AG08396 (cell line): ENCODE measurements around the gene DPH1.
A peak's percentile ranks its signal among the peaks of the same experiment; 100 is the strongest.
"Not testable (repeated sequence)": the region's sequence is repeated elsewhere in the genome, so short reads cannot be mapped to it uniquely, and the experiment has no call there.

ENCODE experiments used
- DNase-seq: peaks from one replicate; pipeline ENCODE4 v3.0.0; 2012; ENCODE audit warnings: low spot score, mixed read lengths

Gene DPH1

DNA sequence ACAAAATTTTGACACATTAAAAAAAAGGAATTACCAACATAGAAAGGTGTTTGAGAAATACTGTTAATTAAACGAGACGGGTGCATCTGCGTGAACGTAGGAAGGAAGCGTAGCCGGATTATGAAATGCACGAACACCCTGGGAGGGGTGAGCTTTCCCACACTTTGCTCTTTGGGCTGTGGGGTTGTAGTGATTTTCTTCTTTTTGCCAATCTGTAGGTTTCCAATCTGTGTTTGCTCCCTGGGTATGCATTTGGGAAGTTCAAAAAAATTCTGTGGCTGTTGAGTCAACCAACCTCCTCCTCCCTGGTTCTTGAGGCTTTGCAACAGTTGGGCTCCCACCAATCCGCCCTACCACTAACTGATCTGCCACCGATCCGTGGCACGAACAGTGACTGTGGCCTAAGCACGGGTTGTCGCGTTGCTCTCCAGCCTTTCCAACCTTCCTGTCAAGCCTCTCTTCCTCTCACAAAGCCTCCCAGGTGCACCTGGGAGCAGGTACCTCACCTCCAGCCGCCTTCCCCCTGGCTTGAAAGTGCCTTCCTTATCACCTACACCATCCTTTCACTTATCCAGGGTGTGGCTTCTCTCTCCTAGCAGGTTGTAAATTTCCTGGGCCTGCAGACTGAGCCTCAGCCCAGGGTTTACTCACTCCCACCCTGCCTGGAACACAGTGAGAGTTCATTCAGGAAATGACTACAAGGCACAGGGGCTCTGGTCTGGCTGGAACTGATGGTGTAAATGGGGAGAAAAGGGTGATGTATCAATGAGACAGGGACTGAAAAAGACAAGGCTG is 21.4 kb upstream of the DPH1 start:
- no peak for DNase-seq

GRCh38 chr17:2009737-2010136 is 20.2 kb upstream of the DPH1 start:
- no peak for DNase-seq

DNA sequence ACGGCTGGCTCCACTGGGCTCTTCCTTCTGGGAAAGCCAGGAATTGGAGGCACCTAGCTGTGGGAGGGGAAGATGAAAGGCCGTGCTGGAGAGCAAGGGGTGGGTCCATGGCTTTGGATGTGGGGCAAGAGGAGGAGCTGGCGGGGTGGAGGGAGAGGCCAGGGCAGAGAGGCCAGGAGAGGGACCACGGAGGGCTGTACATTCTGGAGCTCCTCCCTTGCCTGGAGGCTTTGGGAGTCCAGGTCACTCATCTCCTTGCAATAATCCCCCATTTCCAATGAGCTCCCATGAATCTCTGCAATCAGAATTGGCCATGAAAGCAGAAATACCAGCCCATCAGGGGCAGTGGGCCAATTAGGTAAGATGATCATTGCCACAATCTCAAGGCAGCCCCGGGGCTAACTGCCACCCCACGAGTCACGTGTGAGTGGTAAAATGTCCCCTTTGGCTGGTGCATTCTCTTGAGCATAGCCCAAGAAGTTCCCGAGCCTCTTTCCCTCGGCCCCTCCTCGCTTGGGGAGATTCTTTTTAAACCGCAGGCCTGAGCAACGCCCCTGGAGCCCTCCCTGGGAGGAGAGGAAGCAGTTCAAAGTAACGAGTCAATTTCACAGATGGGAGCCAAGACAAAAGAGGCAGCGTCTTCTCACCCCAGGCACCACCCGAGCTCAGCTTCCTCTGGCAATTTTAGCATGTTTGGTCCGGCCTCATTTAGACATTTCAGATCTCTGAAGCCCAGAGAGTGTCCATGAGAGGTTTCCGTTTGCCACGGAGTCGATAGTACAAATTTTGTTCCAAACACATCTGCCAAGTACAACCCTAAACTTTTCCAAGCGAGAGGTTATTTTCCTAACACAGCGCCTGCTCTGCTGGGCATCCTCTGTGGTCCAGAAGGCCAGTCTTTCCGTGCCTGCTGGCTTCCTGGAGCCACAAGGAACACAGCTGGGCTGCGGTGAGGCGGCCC is 18.3 kb upstream of the DPH1 start:
- DNase-seq, result peak; percentile 75

DNA sequence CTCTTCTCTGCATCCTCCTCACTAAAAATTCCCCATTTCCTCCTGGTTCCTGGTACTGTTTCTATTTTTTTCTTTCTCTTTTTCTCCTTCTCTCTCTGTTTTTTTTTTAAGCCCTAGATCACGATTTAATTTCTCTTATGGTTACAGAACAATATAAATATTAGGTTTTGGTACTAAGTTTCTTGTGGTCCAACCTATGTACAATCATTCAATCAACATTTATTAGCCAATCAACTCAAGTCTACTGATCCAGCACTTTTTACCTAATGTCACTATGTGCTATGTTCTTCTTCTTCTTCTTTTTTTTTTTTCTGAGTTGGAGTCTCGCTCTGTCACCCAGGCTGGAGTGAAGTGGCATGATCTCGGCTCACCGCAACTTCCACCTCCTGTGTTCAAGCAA is 17.5 kb upstream of the DPH1 start:
- no peak for DNase-seq

DNA sequence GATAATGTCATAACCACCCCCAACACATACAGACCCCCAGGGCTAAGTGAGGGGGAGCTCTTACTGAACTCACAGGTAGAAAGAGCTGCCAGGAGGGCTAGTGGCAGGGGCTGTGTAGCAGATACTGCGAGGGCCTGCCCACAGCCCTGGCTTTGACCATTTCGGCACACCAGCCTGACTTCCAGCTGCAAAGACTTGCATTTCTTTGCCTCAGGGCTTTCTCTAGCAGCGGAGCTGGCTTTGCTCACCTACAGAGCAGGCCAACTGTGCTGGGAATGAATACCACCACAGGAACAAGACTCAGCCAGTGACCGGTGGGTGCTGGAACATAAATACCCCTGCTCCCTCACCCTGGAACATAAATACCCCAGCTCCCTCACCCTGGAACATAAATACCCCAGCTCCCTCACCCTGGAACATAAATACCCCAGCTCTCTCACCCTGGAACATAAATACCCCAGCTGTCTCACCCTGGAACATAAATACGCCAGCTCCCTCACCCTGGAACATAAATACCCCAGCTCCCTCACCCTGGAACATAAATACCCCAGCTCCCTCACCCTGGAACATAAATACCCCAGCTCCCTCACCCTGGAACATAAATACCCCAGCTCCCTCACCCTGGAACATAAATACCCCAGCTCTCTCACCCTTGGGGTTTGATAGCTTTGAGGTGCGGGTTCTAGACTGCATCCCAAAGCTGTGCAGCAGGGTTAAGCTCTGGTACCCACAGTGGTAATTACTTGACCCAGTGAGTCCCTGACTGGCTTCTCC is 16.5 kb upstream of the DPH1 start:
- not testable (repeated sequence) for DNase-seq

- no peak for DNase-seq
These were observed 16.0 kb upstream of the DPH1 start for GRCh38 chr17:2013994-2014317.

- DNase-seq, result no peak
These were observed 14.6 kb upstream of the DPH1 start for GRCh38 chr17:2015314-2015713.

GRCh38 chr17:2016494-2016893 is 13.5 kb upstream of the DPH1 start:
- DNase-seq, result no peak

- DNase-seq, result no peak
These were observed 12.5 kb upstream of the DPH1 start for GRCh38 chr17:2017274-2017941.

DNA sequence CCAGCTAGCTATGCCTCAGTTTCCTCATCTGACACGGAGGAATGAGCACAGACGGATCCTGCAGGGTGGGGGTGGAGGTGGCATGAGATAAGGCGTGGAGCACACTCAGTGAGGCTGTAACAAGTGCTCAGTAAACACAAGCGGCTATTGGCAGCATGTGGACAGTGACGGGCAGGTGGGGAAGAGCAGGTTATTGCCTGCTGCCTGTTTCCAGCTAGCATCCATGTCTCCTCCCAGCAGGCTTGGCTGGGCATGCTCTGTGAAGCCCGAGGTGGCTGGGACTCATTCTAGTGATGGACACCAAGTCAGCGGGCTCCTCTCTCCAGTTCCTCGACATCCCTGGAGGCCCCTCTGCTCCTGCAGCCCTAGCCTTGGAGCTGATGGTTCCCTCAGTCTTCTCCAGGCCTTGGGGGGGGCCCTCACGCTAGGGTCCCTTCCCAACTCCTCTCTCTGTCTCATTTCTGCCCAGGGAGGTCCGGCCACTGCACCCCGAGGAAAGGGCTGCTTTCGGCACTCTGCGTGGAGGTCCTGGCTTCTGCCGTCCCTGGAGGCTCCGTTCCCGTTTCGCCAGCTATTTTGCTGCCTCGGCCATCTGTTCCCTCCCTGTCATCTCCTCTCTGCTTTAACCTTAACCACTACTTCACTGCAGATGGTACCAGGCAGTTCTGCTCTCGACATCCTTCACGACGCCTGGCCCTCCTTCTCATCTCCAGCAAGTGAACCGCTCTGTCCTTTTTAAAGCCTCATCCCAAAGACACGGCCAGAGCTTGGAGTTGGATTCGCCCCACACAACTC is 11.0 kb upstream of the DPH1 start:
- no peak for DNase-seq

DNA sequence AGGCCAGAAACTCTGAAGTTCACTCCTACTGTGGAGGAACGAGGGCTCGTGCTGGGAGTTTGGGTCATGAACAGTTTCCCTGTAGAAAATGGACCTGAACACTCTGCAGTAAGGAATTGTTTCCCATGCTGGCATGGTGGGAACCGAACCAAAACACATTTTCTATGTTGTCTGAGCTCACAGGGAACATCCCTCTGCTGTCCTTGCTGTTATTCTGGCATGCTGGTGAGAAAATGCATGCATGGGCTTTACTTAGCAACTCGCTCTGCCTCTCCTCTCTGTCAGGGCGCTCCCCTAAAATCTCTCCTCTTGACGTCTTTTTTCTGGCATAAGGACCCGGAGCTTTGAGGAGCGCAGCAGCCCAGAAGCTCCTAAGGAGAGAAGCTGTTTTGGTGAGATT is 10.2 kb upstream of the DPH1 start:
- DNase-seq, result no peak

GRCh38 chr17:2020721-2021120 is 9.2 kb upstream of the DPH1 start:
- DNase-seq, result no peak

- DNase-seq, result no peak
These were observed 7.2 kb upstream of the DPH1 start for GRCh38 chr17:2022647-2023240.

- no peak for DNase-seq
These were observed 6.7 kb upstream of the DPH1 start for GRCh38 chr17:2023256-2023655.

DNA sequence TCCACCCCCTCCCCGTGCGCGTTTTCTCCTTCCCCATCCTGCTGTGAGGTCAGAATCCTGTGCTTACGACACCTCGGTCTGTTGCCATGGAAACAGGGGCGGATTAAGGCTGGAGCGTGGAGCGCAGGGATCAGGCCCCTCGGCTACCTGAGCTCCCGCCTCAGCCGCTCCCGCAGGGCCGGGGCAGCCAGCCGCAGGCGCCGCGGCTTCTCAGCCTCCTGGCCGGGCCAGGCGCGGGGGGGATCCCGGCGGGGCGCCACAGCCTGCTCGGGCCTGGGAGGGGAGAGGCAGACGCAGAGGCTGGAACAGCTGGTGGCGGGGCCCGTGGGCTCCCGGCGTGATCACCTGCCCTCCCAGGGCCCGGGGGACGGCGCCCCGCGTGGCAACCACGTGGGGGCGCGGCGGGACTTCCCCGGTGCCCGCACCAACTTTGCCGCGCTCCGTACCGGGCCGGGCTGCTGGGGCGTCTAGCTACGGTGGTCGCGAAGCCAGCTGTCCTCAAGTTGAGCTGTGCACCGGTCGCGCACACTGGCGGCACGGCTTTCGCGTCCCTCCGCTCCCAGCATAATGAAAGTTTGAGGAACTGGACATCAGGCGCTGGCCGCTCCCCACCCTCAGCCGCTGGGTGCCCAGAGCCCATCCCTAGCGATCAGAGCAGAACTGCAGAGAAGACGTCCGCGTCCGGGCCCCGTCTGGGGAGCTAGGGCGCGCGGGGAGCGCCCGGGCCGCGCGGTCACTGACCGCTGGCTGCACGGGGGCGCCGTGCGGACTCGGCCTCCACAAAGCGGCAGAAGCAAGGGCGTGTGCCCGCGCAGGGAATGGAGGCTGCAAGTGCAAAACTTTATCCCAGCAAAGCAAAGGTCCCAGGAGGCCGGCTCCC is 6.0 kb upstream of the DPH1 start:
- DNase-seq, result peak; percentile 48

GRCh38 chr17:2024572-2025219 is 5.3 kb upstream of the DPH1 start:
- no peak for DNase-seq

GRCh38 chr17:2025220-2025621 is 4.7 kb upstream of the DPH1 start, which contains the start of gene RTN4RL1:
Gene RTN4RL1, minus strand, starts transcription at chr17:2025334. Its CDS starts 469 bp downstream, at chr17:2024865.
- peak; percentile 68 for DNase-seq

- DNase-seq, result peak; percentile 89
These were observed 4.2 kb upstream of the DPH1 start for GRCh38 chr17:2025622-2026309.
